PFSK-1 (cell line): ENCODE data around the gene LPAR1.

Source experiments
- FOXP2 ChIP-seq: optimal IDR thresholded peaks from 2 replicates; pipeline ENCODE3; 2011; ENCODE audit warnings: borderline replicate concordance, control low read depth, inconsistent platforms; ENCODE audit not compliant: insufficient read depth; ENCODE audit errors: extremely low read length, extremely low read depth
- POLR2AphosphoS5 ChIP-seq: IDR thresholded peaks from 2 replicates; pipeline ENCODE4 v1.6.1; 2012; ENCODE audit warnings: low read depth, mild to moderate bottlenecking, control low read depth, low read length, moderate library complexity
- REST ChIP-seq, 2 experiments: IDR thresholded peaks; 2 replicates each; pipeline versions ENCODE4 v1.6.1 to v1.8.0; 2011 to 2012; ENCODE audit warnings: low read depth in 2 of 2, low read length in 2 of 2, control low read depth in 1 of 2, inconsistent platforms in 1 of 2, mild to moderate bottlenecking in 1 of 2, moderate library complexity in 1 of 2; ENCODE audit not compliant: insufficient read depth in 1 of 2
- SIN3A ChIP-seq: IDR thresholded peaks from 2 replicates; pipeline ENCODE4 v1.6.1; 2012; ENCODE audit warnings: mild to moderate bottlenecking, low read length, moderate library complexity, borderline replicate concordance; ENCODE audit not compliant: insufficient read depth
- TAF1 ChIP-seq: IDR thresholded peaks from 2 replicates; pipeline ENCODE4 v1.6.1; 2012; ENCODE audit warnings: low read length, control low read depth, borderline replicate concordance; ENCODE audit not compliant: insufficient read depth

LPAR1 gene

GRCh38 chr9:111005746-111006470, 32.4 kb downstream of the LPAR1 start:
- TF ChIP-seq FOXP2, result no peak
- no peak for TF ChIP-seq TAF1
- no peak for TF ChIP-seq SIN3A
- no peak for TF ChIP-seq REST (IDR thresholded peaks at IDR 0.05; ENCODE audit: insufficient read depth in 1 of 2, low read depth in 2 of 2, low read length in 2 of 2)
- no peak for TF ChIP-seq POLR2AphosphoS5

- no peak for TF ChIP-seq SIN3A
- no peak for TF ChIP-seq FOXP2
- TF ChIP-seq REST (IDR thresholded peaks at IDR 0.05; ENCODE audit: insufficient read depth in 1 of 2, low read depth in 2 of 2, low read length in 2 of 2), result no peak
- no peak for TF ChIP-seq POLR2AphosphoS5
- TF ChIP-seq TAF1, result no peak
Measured at GRCh38 chr9:111004936-111005335, 33.3 kb downstream of the LPAR1 start.

- no peak for TF ChIP-seq TAF1
- no peak for TF ChIP-seq POLR2AphosphoS5
- TF ChIP-seq SIN3A, result no peak
- no peak for TF ChIP-seq FOXP2
- no peak for TF ChIP-seq REST (IDR thresholded peaks at IDR 0.05; ENCODE audit: insufficient read depth in 1 of 2, low read depth in 2 of 2, low read length in 2 of 2)
Measured at GRCh38 chr9:111003182-111003581, 35.1 kb downstream of the LPAR1 start.

GRCh38 chr9:111001526-111001925, 36.7 kb downstream of the LPAR1 start:
- TF ChIP-seq TAF1, result no peak
- no peak for TF ChIP-seq SIN3A
- no peak for TF ChIP-seq REST (IDR thresholded peaks at IDR 0.05; ENCODE audit: insufficient read depth in 1 of 2, low read depth in 2 of 2, low read length in 2 of 2)
- TF ChIP-seq POLR2AphosphoS5, result no peak
- TF ChIP-seq FOXP2, result no peak
